Measurements from ENCODE around the gene PHF21B. TPM values are rescaled to one million over a fixed set of nuclear protein-coding genes. Genes with fewer than 3 reads are reported as not detected.

The PHF21B gene
- total and polyA plus RNA-seq, 2 experiments from 2014 or later: 20.6 to 149 TPM

DNA sequence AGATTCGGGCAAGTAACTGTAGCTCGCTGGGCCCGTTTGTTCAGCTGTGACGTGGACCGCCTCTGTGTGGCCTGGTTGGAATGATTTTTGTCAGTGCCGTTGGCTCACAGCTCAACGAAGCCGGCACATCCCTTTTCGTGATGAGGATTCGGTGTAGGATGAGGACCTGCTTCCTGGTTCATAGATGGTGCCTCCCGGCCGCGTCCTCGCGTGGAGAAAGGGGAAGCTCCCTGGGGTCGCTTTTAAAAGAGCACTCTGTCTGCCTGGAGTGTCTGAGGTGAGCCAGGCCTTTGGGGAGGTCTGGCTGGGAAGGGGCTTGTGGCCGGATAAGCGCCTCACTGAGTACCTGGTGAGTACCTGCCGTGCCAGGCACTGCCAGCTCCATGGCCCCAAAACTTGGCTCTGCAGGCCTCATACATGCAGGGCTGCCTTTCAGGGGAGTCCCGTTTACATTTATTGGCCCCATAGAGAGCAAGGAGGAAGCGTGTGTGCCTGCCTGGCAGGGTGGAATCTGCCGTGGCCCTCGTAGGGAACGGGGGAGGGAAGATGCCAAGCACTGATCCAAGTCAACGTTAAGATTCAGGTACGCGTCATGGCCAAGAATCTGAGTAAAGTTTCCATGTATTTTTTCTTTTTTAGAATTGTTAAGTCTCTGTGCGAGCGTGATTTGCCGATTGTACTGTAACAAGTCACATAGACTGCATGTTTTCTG, 169.0 kb downstream of the PHF21B start (continued):
- TF ChIP-seq JUNB (IDR thresholded peaks at IDR 0.05; ENCODE audit: unreplicated experiment): no peak
- TF ChIP-seq POLR2AphosphoS5 (IDR thresholded peaks at IDR 0.05; ENCODE audit: low read depth): no peak
- TF ChIP-seq CTCF (conservative IDR thresholded peaks at IDR 0.05; ENCODE audit: low read depth in 2 of 2): no peak

GRCh38 chr22:44839721-44840120, 170.1 kb downstream of the PHF21B start:
- peaks cover 11% of the 10 kb centered on the region for H3K9me3 Mint-ChIP-seq
- 0 out of 2 replicates have a peak, but pooled peaks cover 2% of the 10 kb centered on the region for H3F3A ChIP-seq (replicated peaks; ENCODE audit: low read depth)

More at GRCh38 chr22:44839721-44840120, 170.1 kb downstream of the PHF21B start:
- Histone ChIP-seq H3K4me2 (no peak overlapping the region), H2AFZ (no peak overlapping the region), H3K79me2 (replicated peaks; ENCODE audit: insufficient read depth) (no peaks in the 10 kb centered on the region), H3K36me3 (ENCODE audit: insufficient read depth) (no peaks in the 10 kb centered on the region; the same call in 1 of the 2 replicates), H3K27me3 (ENCODE audit: insufficient read depth) (no peaks in the 10 kb centered on the region), H3K4me1 (ENCODE audit: insufficient read depth) (peaks cover 4% of the 10 kb centered on the region), H4K20me1 (replicated peaks; ENCODE audit: insufficient read depth) (peaks cover 9% of the 10 kb centered on the region), H3K27ac (ENCODE audit: low read depth) (no peak overlapping the region), H3K4me3 (no peak overlapping the region), H3K9me2 (ENCODE audit: insufficient read depth) (no peaks in the 10 kb centered on the region)
- DNase-seq (ENCODE audit: low spot score): no peak
- Mint-ChIP-seq H3K36me3 (ENCODE audit: low read depth) (peaks cover 25% of the 10 kb centered on the region), H3K27ac (no peak overlapping the region), H3K4me3 (no peak overlapping the region), H3K27me3 (ENCODE audit: insufficient read depth, low read depth, poor library complexity) (peaks cover 10% of the 10 kb centered on the region), H3K4me1 (peaks cover 24% of the 10 kb centered on the region)
- no peak for ATAC-seq
- TF ChIP-seq, protein P1, sequence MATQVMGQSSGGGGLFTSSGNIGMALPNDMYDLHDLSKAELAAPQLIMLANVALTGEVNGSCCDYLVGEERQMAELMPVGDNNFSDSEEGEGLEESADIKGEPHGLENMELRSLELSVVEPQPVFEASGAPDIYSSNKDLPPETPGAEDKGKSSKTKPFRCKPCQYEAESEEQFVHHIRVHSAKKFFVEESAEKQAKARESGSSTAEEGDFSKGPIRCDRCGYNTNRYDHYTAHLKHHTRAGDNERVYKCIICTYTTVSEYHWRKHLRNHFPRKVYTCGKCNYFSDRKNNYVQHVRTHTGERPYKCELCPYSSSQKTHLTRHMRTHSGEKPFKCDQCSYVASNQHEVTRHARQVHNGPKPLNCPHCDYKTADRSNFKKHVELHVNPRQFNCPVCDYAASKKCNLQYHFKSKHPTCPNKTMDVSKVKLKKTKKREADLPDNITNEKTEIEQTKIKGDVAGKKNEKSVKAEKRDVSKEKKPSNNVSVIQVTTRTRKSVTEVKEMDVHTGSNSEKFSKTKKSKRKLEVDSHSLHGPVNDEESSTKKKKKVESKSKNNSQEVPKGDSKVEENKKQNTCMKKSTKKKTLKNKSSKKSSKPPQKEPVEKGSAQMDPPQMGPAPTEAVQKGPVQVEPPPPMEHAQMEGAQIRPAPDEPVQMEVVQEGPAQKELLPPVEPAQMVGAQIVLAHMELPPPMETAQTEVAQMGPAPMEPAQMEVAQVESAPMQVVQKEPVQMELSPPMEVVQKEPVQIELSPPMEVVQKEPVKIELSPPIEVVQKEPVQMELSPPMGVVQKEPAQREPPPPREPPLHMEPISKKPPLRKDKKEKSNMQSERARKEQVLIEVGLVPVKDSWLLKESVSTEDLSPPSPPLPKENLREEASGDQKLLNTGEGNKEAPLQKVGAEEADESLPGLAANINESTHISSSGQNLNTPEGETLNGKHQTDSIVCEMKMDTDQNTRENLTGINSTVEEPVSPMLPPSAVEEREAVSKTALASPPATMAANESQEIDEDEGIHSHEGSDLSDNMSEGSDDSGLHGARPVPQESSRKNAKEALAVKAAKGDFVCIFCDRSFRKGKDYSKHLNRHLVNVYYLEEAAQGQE (IDR thresholded peaks at IDR 0.05; ENCODE audit: unreplicated experiment): no peak
- TF ChIP-seq ETS1 (IDR thresholded peaks at IDR 0.05) (no peak), ZNF114 (CRISPR knock-in tag; IDR thresholded peaks at IDR 0.05) (no peak), NANOG (IDR thresholded peaks at IDR 0.05; ENCODE audit: borderline replicate concordance) (no peak), ZNF331 (CRISPR knock-in tag; IDR thresholded peaks at IDR 0.05; ENCODE audit: low read depth) (no peak), ZNF462 (CRISPR knock-in tag; IDR thresholded peaks at IDR 0.05) (no peak), STAT1 (IDR thresholded peaks at IDR 0.05; ENCODE audit: unreplicated experiment) (no peak), CREB1 (CRISPR knock-in tag; IDR thresholded peaks at IDR 0.05; ENCODE audit: low read depth) (no peak)
